ENCODE results near the gene KLHL14.

DNA sequence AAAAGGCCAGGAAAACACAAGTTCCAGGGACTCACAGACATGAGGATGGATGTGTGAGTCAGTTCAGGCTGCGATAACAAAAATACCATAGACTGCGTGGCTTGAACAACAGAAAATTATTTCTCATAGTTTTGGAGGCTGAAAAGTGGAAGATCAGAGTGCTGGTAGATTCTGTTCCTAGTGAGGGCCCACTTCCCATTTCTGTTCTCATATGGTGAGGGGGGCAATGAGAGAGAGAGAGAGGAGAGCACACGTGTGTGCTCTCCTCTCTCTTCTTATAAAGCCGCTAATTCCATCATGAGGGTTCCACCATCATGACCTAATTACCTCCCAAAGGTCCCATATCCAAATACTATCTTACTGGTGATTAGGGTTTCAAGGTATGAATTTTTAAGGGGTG is 23.0 kb downstream of the KLHL14 start:
- TF ChIP-seq CTCF (IDR thresholded peaks at IDR 0.05) (no peak), POLR2AphosphoS5 (IDR thresholded peaks at IDR 0.05; ENCODE audit: low read depth, low read length) (no peak), SIN3A (IDR thresholded peaks at IDR 0.05; ENCODE audit: borderline replicate concordance, insufficient read depth, low read depth, low read length) (no peak), TCF7L2 (IDR thresholded peaks at IDR 0.05; ENCODE audit: low read depth, low read length) (no peak)
